ENCODE data around the gene NF1.

- TF ChIP-seq POLR2AphosphoS5 (IDR thresholded peaks at IDR 0.05; ENCODE audit: low read depth, low read length): no peak
- TF ChIP-seq REST (IDR thresholded peaks at IDR 0.05; ENCODE audit: insufficient read depth in 1 of 2, low read depth in 2 of 2, low read length in 2 of 2): no peak
- no peak for TF ChIP-seq TAF1 (IDR thresholded peaks at IDR 0.05; ENCODE audit: borderline replicate concordance, insufficient read depth, low read length)
- TF ChIP-seq SIN3A (IDR thresholded peaks at IDR 0.05; ENCODE audit: borderline replicate concordance, insufficient read depth, low read length): no peak
Measured at GRCh38 chr17:31415640-31416502, 321.1 kb downstream of the NF1 start.
